G401 (cell line): ENCODE measurements around the gene MAN2A2. TPM values are rescaled to one million over a fixed set of nuclear protein-coding genes. Genes with fewer than 3 reads are reported as not detected.
"Not testable (repeated sequence)": the region's sequence is repeated elsewhere in the genome, so short reads cannot be mapped to it uniquely, and the experiment has no call there.

Source experiments
- DNase-seq: peaks from one replicate; pipeline ENCODE4 v3.0.0-alpha.2; 2015; ENCODE audit warnings: low spot score
- in situ Hi-C: cut with HindIII; loops from 2 replicates; pipeline ENCODE4 v1.10.0; 2016; ENCODE audit warnings: low sequenced_read_pairs, mixed read lengths
- total RNA-seq: library from RNA; depleted of rRNA; stranded (reverse); fragments of >200 nt; shearing (Covaris generic); gene quantifications from 2 replicates; pipeline ENCODE4 v1.2.3, GENCODE V29; 2014

Gene MAN2A2
- total RNA-seq, 1 experiment from 2014 or later = 33.4 TPM

- no peak for DNase-seq
- in situ Hi-C loops = no loop called here
Measured at GRCh38 chr15:90913398-90913944, 10.4 kb downstream of the MAN2A2 start.

- DNase-seq = no peak
- in situ Hi-C loops = no loop called here
Measured at GRCh38 chr15:90914305-90915080, 11.4 kb downstream of the MAN2A2 start.

GRCh38 chr15:90915216-90915807 is 12.2 kb downstream of the MAN2A2 start:
- no peak for DNase-seq
- in situ Hi-C loops = no loop called here

GRCh38 chr15:90915808-90916440 is 12.8 kb downstream of the MAN2A2 start:
- DNase-seq = no peak
- in situ Hi-C loops = no loop called here

- no peak for DNase-seq
- in situ Hi-C loops = no loop called here
Measured at GRCh38 chr15:90916461-90916860, 13.4 kb downstream of the MAN2A2 start.

GRCh38 chr15:90917569-90917968 is 14.5 kb downstream of the MAN2A2 start:
- in situ Hi-C loops = no loop called here
- no peak for DNase-seq

GRCh38 chr15:90918034-90918788 is 15.1 kb downstream of the MAN2A2 start:
- DNase-seq = no peak
- in situ Hi-C loops = no loop called here

- in situ Hi-C loops = no loop called here
- DNase-seq = no peak
Measured at GRCh38 chr15:90918835-90919234, 15.7 kb downstream of the MAN2A2 start.

- in situ Hi-C loops = no loop called here
- no peak for DNase-seq
Measured at GRCh38 chr15:90921887-90922286, 18.8 kb downstream of the MAN2A2 start.

- DNase-seq, in situ Hi-C loops: not testable (repeated sequence)
Measured at GRCh38 chr15:90922712-90923322, 19.7 kb downstream of the MAN2A2 start.

- no peak for DNase-seq
- in situ Hi-C loops = no loop called here
Measured at GRCh38 chr15:90924375-90924774, 21.3 kb downstream of the MAN2A2 start.

- in situ Hi-C loops = loop anchor here (25.0 kb wide), 1 partner anchor 89 kb away; no protein-coding TSS in a partner anchor
Measured at GRCh38 chr15:90926766-90927165, 23.7 kb downstream of the MAN2A2 start.

GRCh38 chr15:90928106-90928505 is 25.0 kb downstream of the MAN2A2 start:
- in situ Hi-C loops = loop anchor here (25.0 kb wide), 1 partner anchor 91 kb away; no protein-coding TSS in a partner anchor
- DNase-seq = not testable (repeated sequence)

More at GRCh38 chr15:90926766-90927165, 23.7 kb downstream of the MAN2A2 start:
- not testable (repeated sequence) for DNase-seq

- DNase-seq = no peak
- in situ Hi-C loops = loop anchor here (25.0 kb wide), 1 partner anchor 92 kb away; no protein-coding TSS in a partner anchor
Measured at GRCh38 chr15:90929246-90930019, 26.3 kb downstream of the MAN2A2 start.

GRCh38 chr15:90930861-90931574 is 27.9 kb downstream of the MAN2A2 start:
- no peak for DNase-seq
- in situ Hi-C loops = loop anchor here (25.0 kb wide), 1 partner anchor 94 kb away; no protein-coding TSS in a partner anchor

- no peak for DNase-seq
- in situ Hi-C loops = loop anchor here (25.0 kb wide), 1 partner anchor 94 kb away; no protein-coding TSS in a partner anchor
Measured at GRCh38 chr15:90931575-90931827, 28.4 kb downstream of the MAN2A2 start.

- DNase-seq = peak; percentile 83
- in situ Hi-C loops = loop anchor here (25.0 kb wide), 1 partner anchor 95 kb away; no protein-coding TSS in a partner anchor
Measured at GRCh38 chr15:90931828-90932659, 28.9 kb downstream of the MAN2A2 start, which contains the start of gene HDDC3. HDDC3 (minus strand) TSS chr15:90932549; CDS start chr15:90932540, 9 bp downstream.
